ENCODE results near the gene PECR. TPM values are rescaled to one million over a fixed set of nuclear protein-coding genes. Genes with fewer than 3 reads are reported as not detected.
"Not testable (repeated sequence)": the region's sequence is repeated elsewhere in the genome, so short reads cannot be mapped to it uniquely, and the experiment has no call there.

The PECR gene
- total RNA-seq, 1 donor from 2014 or later: 27.3 TPM

DNA sequence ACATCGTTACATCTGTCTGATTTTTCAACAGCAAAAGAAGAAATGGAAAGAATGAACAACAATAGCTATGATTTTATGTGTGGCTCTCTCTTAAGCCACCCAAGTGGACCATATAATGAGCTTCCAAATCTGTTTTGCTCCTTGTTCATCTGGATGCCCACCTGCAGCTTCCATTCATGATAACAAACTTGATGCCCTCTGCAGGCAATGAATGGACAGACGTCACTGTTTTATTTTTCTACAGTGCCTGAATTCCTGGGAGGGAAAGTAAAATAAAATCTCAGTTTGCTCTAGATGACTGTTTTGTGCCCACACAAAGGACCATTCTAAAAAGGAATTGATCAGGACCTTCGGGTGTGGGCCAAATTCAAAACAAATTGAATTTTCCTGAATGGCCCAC lies 73.2 kb downstream of the PECR start:
- no peak for DNase-seq (ENCODE audit: low spot score in 2 of 2)
- no peak for FAIRE-seq

- no peak for DNase-seq (ENCODE audit: low spot score in 2 of 2)
Measured at GRCh38 chr2:216006164-216006663, 75.4 kb downstream of the PECR start.

DNA sequence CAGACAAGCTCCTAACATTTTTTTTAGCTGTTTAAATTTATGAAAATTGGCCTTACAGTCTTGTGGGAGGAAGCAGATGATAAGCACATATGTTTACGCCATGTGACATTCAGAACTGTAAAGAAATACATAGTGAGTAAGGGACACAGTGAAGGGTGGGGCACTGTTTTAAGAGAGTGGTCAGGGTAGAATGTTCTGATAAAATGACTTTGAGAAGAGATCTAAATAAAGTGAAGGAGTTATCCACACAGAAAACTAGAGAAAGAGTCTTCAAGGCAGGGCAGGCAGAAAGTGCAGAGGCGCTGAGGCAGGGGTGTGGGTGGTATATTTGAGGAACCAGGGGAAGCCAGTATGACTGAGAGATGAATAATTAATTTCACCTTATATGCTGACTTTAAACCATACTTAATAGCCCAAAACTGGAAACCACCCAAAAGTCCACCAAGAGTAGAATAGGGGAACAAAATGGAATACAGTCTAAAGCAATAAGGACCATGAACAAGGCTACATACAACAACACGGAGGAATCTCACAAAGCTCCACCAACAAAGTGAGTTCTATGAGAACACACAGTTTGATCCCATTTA lies 76.8 kb downstream of the PECR start:
- DNase-seq (ENCODE audit: low spot score in 2 of 2) (no peak), FAIRE-seq (no peak)

More at GRCh38 chr2:216006164-216006663, 75.4 kb downstream of the PECR start:
- no peak for FAIRE-seq

DNA sequence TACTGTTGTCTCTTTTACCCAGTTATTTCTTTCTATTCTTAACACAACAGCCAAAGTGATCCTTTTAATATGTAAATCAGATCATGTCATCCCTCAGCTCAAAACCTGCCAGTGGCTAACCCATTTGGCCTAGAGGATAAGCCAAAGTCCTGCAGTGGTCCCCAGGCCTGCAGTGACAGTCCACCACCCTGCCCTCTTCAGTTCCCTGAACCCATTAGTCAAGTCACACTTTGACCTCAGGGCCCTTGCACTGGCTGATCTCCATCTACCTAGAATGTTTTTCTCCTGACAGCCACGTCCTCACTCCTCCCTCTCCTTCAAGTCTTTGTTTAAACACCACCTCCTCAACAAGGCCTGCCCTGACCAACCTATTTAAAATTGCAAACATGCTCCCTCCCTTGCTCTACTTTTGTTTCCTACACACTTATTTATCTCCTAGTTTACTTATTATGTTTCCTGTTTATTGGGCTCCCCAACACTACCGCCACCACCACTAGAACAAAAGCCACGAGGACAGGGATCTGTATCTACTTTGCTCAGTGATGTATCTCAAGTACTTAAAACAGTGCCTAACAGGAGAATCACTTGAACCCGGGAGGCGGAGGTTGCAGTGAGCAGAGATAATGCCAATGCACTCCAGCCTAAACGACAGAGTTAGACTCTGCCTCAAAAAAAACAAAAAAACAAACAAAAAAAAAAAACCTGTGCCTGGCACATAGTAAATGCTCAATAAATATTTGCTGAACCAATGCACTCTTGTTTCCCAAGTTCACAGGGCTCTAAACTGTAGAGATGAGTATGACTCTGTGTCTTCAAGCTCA lies 77.5 kb downstream of the PECR start:
- DNase-seq (ENCODE audit: low spot score in 2 of 2): no peak
- FAIRE-seq: no peak

DNA sequence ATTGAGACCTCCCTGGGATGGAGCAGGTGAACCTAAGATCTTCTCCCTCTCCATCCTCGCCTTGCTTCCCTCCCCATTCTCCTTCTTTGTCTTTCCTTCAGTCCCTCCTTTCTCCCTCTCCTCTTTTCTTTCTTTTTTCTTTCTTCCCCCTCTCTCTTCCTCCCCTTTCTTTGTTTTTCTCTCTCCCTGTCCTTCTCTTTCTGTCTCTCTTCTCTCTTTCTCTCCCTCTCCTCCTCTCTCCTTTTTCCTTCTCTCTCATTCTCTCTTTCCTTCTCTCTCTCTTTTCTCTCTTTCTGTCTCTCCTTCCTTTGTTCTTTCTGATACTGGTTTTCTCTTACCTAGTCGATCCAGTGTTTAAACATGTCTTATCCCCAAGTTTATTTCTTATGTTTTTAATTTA lies 78.9 kb downstream of the PECR start:
- FAIRE-seq: no peak
- DNase-seq (ENCODE audit: low spot score in 2 of 2): no peak

DNA sequence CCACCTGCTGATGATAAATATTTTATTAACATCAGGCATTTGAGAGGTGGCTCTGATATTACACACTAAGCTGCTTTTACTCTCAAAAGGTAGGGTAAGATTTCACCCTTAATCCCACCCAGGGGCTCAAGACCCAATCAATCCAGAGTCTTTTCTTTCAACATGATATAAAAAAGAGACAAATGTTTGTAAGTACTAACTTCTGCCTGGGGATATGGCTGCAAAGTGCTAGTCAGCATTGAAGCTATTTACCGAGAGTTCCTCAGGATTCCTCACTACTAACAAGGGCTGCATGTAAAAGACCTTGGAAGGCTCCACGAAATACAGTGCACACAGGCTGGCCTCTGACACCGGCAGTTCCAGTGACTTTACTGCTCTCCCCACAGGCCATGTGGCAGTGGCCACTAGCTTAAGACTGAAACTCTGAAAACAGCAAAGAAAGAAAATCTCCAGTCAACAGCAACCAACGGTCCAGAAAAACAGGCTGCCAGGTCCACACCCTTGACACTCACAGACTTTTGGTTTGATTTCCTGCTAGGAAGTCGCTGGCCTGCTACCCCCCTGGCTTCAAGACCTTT lies 79.4 kb downstream of the PECR start:
- no peak for FAIRE-seq
- no peak for DNase-seq (ENCODE audit: low spot score in 2 of 2)

GRCh38 chr2:216001216-216002100 lies 80.2 kb downstream of the PECR start:
- DNase-seq (ENCODE audit: low spot score in 2 of 2): no peak
- FAIRE-seq: no peak

GRCh38 chr2:215998636-215999035 lies 83.0 kb downstream of the PECR start:
- DNase-seq (ENCODE audit: low spot score in 2 of 2) (no peak), FAIRE-seq (no peak)

GRCh38 chr2:215997219-215997618 lies 84.4 kb downstream of the PECR start:
- FAIRE-seq: no peak
- no peak for DNase-seq (ENCODE audit: low spot score in 2 of 2)

DNA sequence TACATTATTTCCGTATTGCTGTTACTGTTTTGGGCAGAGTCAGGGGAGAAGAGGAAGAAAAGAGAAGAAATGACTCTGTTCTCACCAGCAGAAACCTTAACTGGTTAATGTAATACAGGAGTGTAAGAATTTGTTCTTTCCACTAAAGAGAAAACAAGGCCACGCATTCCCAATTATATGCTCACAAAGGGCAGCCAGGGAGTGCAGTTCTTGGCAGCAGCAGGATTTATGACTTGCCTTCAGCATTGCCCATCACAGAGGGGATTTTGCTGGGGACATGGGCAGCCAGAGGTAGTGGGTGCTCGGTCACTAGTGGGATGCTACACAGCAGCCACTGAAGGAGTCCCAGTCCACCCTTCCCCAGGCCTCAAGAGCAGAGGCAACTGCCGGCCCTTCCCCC lies 86.7 kb downstream of the PECR start:
- DNase-seq (ENCODE audit: low spot score in 2 of 2): no peak
- FAIRE-seq: no peak

DNA sequence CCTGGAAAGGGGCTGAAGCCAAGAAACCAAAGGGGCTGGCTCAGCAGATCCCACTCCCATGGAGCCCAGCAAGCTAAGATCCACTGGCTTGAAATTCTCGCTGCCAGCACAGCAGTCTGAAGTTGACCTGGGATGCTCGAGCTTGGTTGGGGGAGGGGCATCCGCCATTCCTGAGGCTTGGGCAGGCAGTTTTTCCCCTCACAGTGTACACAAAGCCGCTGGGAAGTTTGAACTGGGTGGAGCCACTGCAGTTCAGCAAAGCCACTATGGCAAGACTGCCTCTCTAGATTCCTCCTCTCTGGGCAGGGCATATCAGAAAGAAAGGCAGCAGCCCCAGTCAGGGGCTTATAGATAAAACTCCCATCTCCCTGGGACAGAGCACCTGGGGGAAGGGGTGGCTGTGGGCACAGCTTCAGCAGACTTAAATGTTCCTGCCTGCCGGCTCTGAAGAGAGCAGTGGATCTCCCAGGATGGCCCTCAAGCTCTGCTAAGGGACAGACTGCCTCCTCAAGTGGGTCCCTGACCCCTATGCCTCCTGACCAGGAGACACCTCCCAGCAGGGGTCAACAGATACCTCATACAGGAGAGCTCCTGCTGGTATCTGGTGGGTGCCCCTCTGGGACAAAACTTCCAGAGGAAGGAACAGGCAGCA lies 92.9 kb downstream of the PECR start:
- not testable (repeated sequence) for DNase-seq (ENCODE audit: low spot score in 2 of 2); FAIRE-seq

Other genes with a start within 250 kb of the PECR start
- gene MREG, start 68.3 kb downstream of the PECR start, total RNA-seq: 2.4 TPM
- gene TMEM169, start 110 bp upstream of the PECR start, total RNA-seq: 23.2 TPM
- gene XRCC5, start 27.5 kb upstream of the PECR start, total RNA-seq: 415 TPM